HG02884 (cell line): ENCODE results near the gene EXOC6.
A peak's percentile ranks its signal among the peaks of the same experiment; 100 is the strongest.

Experiments
- ATAC-seq: cut with Tn5 transposase; IDR thresholded peaks from one replicate; pipeline ENCODE4 v1.9.1; 2021; ENCODE audit warnings: mild to moderate bottlenecking, moderate library complexity; ENCODE audit not compliant: unreplicated experiment

The EXOC6 gene

DNA sequence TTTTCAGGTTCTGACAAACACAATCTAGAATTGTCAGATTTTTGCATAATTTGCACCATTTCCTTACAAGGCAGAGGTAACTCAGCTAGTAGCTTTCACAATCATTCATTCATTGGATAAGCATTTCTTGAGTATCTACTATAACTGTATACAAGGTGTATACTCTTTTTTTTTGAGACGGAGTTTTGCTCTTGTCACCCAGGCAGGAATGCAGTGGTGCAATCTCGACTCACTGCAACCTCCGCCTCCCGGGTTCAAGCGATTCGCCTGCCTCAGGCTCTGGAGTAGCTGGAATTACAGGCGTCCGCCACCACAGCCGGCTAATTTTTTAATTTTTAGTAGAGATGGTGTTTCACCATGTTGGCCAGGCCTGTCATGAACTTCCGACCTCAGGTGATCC is 16.2 kb upstream of the EXOC6 start:
- ATAC-seq: no peak

DNA sequence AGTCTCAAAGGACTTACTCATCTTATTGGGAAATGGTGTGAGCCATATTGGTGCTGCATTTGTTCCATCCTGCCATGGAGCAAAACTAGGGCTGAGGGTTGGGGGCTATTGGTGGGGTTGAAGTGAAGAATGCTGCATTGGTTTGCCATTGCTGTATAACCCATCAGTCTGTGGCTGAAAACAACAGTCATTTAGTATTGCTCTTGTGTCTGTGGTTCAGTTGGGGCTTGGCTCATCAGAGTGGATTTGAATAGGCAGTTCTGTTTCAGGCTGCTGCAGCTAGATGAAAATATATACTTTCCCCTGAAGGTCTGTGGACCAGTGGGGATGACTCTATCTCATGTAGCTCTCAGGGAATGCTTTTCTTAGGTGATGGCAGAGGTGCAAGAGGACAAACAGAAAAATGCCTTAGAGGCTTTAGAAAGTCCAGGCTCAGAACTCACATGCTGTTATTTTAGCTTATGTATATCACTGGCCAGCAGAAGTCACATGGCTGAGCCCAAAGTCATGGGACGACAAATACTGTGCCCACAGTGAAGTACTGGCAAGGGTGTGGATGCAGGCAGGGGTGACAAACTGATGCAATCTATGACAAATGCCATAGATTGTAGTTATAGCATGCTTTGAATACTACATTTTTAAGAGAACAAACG is 15.2 kb upstream of the EXOC6 start:
- ATAC-seq: no peak

DNA sequence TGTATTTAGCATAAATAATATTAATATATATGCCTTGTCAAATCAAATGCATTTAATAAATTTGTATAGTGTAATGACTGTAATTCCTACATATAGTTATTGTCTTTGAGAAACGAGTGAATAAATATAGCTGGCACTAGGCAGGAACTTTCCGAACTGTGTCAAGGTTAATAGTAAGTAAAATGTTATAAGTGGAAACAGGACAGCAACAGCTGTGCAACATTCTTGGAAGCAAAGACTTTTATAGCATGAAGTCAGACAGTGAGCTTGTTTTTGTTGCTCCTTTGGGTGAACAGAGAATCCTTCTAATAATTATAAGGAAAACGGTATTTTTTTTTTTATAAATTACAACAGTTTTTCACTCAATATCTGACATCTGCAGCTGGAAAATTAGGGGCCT is 14.0 kb upstream of the EXOC6 start:
- no peak for ATAC-seq

GRCh38 chr10:92834986-92835385 is 13.3 kb upstream of the EXOC6 start:
- ATAC-seq: no peak

DNA sequence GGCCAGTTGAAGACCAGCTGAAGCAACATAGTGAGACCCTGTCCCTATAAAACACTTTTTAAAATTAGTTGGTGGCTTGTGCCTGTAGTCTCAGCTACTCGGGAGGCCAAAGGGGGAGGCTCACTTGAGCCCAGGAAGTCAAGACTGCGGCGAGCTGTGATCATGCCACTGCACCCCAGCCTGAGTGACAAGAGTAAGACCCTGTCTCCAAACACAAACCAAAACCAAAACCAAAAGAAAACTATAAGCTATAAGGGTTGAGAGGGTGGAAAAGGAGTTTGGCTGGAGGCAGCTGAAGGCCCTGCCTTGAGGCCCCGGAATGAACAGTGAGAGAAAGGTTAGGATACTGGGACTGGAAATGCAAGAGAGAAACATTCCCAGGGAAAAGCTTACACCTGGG is 10.9 kb upstream of the EXOC6 start:
- ATAC-seq: no peak

DNA sequence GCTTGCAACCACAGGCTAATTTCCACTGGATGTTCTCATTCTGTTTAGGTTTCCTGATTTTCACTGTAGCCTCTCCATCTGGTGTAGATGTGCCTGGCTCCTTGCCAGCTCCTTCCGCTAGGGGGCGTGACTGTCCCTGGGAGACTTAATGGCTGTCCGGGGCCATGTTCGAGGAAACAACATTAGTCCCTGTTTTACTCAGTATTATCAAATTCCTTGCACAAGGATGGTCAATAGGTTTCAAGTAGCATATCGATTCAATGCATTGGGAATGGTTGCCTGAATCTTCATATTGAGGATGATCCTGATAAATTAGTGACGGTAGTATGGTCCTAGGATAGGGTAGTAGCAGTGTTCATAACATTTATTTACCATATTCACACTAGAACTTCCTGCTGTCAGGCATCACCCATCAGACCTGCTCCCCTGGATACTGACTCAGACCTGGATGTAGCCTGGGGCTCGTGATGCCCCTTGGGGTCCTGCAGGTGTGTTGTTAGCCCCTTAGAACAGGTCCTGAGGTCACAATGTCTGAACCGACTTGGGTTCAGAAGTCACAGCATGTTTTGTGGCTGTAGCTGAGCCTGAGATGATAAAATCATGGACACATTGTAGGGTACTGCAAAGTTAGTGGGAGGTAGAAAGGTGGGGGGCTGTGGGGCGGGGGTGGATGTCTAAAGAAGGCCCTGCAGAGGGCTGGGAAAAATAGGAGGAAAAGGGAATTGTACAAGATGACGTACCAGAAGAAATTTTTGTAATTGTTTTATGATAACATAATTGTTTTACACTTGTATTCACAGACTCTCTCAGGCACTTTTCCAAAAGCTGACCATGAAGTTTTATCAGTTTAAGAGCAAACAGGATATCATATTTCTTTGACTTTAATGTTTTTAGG is 8.9 kb upstream of the EXOC6 start:
- no peak for ATAC-seq

DNA sequence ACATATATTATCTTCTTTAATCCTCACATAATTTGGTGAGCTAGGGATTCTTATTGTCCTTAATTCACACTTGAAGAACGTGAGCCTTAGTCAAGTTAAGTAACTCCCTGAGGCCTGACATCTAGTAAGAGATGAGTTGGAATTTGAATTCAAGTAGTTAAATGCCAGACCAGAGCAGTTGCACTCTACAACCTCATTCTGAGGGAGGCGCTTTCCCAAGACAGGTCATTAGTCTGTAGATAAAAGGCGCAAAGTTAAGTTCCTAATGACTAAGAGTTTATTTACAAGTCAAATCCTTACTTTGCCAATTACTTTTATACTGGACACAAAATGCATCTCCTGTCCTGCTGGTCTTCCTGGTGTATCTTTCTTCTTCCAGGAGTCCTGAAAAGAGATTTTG is 3.6 kb upstream of the EXOC6 start:
- no peak for ATAC-seq

DNA sequence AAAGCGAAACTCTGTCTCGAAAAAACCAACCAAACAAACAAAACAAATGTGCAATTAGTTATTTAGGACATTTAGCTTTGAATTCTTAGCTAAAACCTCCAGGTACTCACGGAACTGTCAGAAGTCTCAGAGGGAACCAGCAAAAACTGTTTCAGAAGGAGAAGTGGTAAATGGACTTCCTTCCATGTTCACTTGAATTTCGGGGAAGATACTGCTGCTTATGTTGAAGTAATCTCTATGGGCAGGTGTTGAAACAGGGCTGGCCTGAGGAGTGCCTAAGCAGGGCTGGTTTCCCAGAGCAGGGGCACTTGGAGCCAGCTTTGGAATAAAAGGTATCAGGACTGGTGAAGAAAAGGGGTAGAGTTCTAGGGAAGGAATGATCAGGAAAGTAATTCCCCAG is 2.4 kb upstream of the EXOC6 start:
- ATAC-seq: no peak

- ATAC-seq: no peak
These were observed 2.0 kb upstream of the EXOC6 start for GRCh38 chr10:92846344-92846743.

- no peak for ATAC-seq
These were observed 1.5 kb upstream of the EXOC6 start for GRCh38 chr10:92846854-92847201.

GRCh38 chr10:92847202-92847864 is 987 bp upstream of the EXOC6 start:
- no peak for ATAC-seq

GRCh38 chr10:92848037-92848440 is 281 bp upstream of the EXOC6 start:
- peak; percentile 43 for ATAC-seq

DNA sequence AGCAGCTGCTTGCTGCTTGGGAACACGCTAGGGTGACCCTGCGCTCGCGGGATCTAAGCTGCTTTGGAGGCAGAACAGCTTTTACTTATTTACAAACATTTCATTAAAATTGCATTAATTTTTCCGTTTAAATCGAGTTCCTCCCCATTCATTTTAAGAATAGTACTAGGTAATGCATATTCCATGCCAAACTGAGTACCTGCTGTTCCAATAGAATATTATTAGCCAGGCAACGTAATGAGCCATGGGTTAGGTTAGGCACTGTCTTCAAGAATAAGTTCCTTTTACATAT is 860 bp downstream of the EXOC6 start:
- ATAC-seq: no peak

DNA sequence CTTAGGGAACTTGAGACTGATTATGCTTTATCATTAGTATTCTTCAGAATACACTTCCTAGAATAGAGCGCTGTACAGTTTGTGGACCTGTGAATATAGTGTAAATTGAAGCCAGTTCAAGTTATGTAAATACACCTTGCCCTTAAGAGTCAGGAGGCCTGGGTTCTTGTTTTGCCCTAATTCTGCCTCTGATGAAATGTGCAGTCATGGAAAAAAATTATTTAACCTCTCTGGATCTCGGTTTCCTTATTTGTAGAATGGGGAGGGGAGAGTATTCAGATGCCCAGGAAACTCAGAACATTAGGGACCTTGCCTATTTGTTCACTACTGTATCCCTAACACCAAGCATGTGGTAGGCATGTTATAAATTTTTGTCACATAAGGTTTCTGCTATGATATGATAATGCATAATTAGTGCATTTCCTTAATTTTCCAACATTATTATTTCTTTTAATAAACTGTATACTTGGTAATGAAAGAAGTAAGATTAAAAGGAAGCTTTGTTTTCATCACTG is 1.3 kb downstream of the EXOC6 start:
- ATAC-seq: no peak

DNA sequence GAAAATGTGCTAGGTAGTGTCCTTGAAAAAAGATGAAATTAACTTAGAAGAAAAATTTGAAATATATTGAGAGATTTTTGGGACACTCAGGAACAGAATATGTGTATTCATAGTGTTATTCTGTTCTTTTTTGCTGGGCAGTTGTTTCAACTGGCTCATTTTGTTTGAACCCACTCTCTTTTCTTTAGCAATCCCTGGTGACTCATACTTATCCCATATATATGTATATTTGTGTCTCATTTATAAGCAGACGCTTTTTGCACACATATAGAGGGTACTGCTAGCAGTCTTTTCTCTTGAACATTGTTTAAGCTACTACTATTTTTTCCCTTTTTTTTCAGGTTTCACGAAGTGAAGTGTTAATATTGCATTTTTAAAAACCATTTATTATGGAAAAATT is 1.9 kb downstream of the EXOC6 start:
- no peak for ATAC-seq

DNA sequence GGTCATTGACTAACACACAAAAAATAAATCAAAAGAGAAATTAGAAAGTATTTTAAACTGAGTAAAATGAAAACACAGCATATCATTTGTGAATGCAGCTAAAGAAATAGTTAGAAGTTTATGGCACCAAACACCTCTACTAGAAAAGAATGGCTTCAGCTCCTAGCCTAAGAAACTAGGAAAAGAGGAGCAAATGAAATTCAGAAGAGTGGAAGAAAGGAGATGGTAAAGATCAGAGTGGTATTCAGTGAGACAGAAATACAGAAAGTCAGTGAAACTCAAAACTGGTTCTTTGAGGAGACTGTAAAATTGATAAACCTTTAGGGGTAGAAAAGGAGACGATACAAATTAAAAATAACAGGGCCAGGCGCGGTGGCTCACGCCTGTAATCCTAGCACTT is 2.7 kb downstream of the EXOC6 start:
- no peak for ATAC-seq

DNA sequence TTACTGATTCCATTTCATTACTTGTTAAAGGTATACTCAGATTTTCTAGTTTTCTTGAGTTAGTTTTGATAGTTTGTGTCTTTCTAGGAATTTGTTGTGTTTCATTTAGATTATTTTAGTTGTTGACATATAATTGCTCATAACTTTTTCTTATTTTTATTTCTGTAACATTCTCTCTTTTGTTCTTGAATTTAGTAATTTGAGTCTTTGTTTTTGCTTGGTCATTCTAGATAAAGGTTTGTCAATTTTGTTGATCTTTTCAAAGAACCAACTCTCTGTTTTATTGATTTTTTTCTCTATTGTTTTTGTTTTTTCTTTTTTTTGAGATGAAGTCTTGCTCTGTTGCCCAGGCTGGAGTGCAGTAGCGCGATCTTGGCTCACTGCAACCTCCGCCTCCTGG is 7.2 kb downstream of the EXOC6 start:
- no peak for ATAC-seq

DNA sequence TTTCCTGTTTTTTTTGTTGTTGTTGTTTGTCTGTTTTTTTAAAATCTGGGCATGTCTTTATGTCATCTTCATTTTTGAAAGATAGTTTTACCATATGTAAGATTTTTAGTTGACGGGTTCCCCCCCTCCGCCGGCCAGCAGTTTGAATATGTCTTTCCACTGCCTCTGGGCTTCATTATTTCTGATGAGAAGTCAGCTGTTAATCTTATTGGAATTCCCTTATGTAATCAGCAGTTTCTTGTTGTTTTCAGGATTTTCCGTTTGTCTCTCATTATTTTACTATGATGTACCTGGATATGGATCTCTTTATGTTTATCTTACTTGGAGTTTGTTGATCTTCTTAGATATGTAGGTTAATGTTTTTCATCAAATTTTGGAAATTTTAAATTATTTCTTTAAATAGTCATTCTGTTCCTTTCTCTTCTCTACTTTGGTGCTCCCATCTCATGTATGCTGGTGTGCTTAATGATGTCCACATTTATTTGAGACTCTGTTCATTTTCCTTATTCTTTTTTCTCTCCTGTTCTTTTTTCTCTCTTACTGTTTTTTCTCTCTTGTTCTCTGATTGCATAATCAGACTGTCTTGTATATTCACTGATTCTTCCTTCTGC is 9.7 kb downstream of the EXOC6 start:
- no peak for ATAC-seq

GRCh38 chr10:92867235-92867634 is 18.9 kb downstream of the EXOC6 start:
- no peak for ATAC-seq

DNA sequence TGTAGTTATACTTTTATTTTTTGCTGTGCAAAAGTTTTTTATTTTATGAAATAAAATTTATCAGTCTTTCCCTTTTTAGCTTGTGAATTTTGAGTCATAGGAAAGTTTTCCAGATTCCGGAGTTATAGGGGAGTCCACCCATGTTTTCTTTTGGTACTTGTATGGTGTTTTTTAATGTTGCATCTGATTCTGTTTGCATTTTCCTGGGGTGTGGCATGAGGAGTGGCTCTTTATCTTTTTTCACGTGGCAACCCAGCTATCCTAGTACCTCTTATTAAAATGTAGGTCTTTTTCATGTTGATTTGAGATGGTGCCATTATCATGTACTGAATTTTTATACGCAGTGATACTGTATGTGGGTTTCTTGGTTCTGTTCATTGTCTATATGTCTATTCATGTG is 19.7 kb downstream of the EXOC6 start:
- no peak for ATAC-seq

GRCh38 chr10:92868557-92868956 is 20.2 kb downstream of the EXOC6 start:
- no peak for ATAC-seq

DNA sequence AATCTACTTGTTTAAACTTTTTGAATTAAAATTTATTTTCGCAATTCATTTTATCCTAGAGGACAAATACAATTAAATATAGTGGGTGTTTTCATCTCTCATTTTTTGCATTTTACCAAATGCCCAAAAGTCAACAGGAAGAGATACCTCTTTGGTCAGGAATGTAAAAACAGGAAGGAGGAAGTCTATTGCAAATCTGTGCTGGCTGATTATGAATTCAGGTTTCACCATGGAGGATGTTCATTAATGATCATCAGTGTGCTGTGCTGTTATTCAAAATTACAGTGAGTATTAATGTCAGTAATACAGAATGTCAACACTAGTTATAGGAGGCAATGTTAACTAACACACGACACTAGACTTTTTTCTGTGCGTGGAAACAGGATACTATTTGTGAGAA is 24.7 kb downstream of the EXOC6 start:
- no peak for ATAC-seq
